ENCODE results near the gene TENM3. TPM values are rescaled to one million over a fixed set of nuclear protein-coding genes. Genes with fewer than 3 reads are reported as not detected.

TENM3 gene
- total and polyA plus RNA-seq, 7 experiments from 2014 or later = not detected

- peaks cover 0 to 5% (median 0%) of the 10 kb centered on the region in 11 donors for H3K9me3 Mint-ChIP-seq
- Histone ChIP-seq H3K27me3 (ENCODE audit: control insufficient read depth in 2 of 2, insufficient read depth in 2 of 2, low read length in 2 of 2) (no peaks in the 10 kb centered on the region), H3K9me3 (ENCODE audit: control insufficient read depth in 2 of 3, low read length in 3 of 3) (no peaks in the 10 kb centered on the region), H3K36me3 (ENCODE audit: control insufficient read depth in 2 of 3, insufficient read depth in 3 of 3, low read length in 3 of 3) (no peaks in the 10 kb centered on the region), H3K27ac (ENCODE audit: low read depth, low read length) (no peak overlapping the region), H3K4me3 (ENCODE audit: low read length) (no peak overlapping the region), H3K4me1 (ENCODE audit: control insufficient read depth in 2 of 2, insufficient read depth in 2 of 2, low read length in 2 of 2) (no peaks in the 10 kb centered on the region)
- H3K27me3 Mint-ChIP-seq = peaks cover 0 to 17% (median 2%) of the 10 kb centered on the region in 5 donors
- ATAC-seq (no peak), DNase-seq (no peak)
- no peaks in the 10 kb centered on the region for H3K4me1 Mint-ChIP-seq
- intact Hi-C loops (cut with micrococcal nuclease) = no loop called here
- ChIA-PET POLR2A (no interaction called here), CTCF (no interaction called here)
- no peak overlapping the region for H3K27ac Mint-ChIP-seq
- no peaks in the 10 kb centered on the region for H3K36me3 Mint-ChIP-seq
- no peak overlapping the region for H3K4me3 Mint-ChIP-seq
Measured at GRCh38 chr4:182206266-182206665, 36.9 kb upstream of the TENM3 start.

- Histone ChIP-seq H3K4me3 (ENCODE audit: low read length) (no peak overlapping the region), H3K9me3 (ENCODE audit: control insufficient read depth in 2 of 3, low read length in 3 of 3) (no peaks in the 10 kb centered on the region), H3K27me3 (ENCODE audit: control insufficient read depth in 2 of 2, insufficient read depth in 2 of 2, low read length in 2 of 2) (no peaks in the 10 kb centered on the region), H3K36me3 (ENCODE audit: control insufficient read depth in 2 of 3, insufficient read depth in 3 of 3, low read length in 3 of 3) (no peaks in the 10 kb centered on the region), H3K4me1 (ENCODE audit: control insufficient read depth in 2 of 2, insufficient read depth in 2 of 2, low read length in 2 of 2) (no peaks in the 10 kb centered on the region), H3K27ac (ENCODE audit: low read depth, low read length) (no peak overlapping the region)
- H3K4me3 Mint-ChIP-seq = no peak overlapping the region
- ChIA-PET CTCF (no interaction called here), POLR2A (no interaction called here)
- no peaks in the 10 kb centered on the region for H3K4me1 Mint-ChIP-seq
- intact Hi-C loops (cut with micrococcal nuclease) = no loop called here
- H3K36me3 Mint-ChIP-seq = no peaks in the 10 kb centered on the region
- H3K27ac Mint-ChIP-seq = no peak overlapping the region
- peaks cover 0 to 5% (median 0%) of the 10 kb centered on the region in 11 donors for H3K9me3 Mint-ChIP-seq
- DNase-seq (no peak), ATAC-seq (no peak)
- H3K27me3 Mint-ChIP-seq = peaks cover 0 to 17% (median 0%) of the 10 kb centered on the region in 5 donors
Measured at GRCh38 chr4:182206916-182207315, 36.3 kb upstream of the TENM3 start.

- Mint-ChIP-seq H3K27me3 (peaks cover 0 to 13% (median 0%) of the 10 kb centered on the region in 5 donors), H3K36me3 (no peaks in the 10 kb centered on the region), H3K9me3 (peaks cover 0 to 5% (median 0%) of the 10 kb centered on the region in 11 donors), H3K4me1 (no peaks in the 10 kb centered on the region), H3K4me3 (no peak overlapping the region), H3K27ac (no peak overlapping the region)
- H3K36me3 ChIP-seq (ENCODE audit: control insufficient read depth in 2 of 3, insufficient read depth in 3 of 3, low read length in 3 of 3) = no peaks in the 10 kb centered on the region
- H3K27me3 ChIP-seq (ENCODE audit: control insufficient read depth in 2 of 2, insufficient read depth in 2 of 2, low read length in 2 of 2) = no peaks in the 10 kb centered on the region
- no peak overlapping the region for H3K4me3 ChIP-seq (ENCODE audit: low read length)
- DNase-seq (no peak), ATAC-seq (no peak)
- no peaks in the 10 kb centered on the region for H3K4me1 ChIP-seq (ENCODE audit: control insufficient read depth in 2 of 2, insufficient read depth in 2 of 2, low read length in 2 of 2)
- no peaks in the 10 kb centered on the region for H3K9me3 ChIP-seq (ENCODE audit: control insufficient read depth in 2 of 3, low read length in 3 of 3)
- H3K27ac ChIP-seq (ENCODE audit: low read depth, low read length) = no peak overlapping the region
- intact Hi-C loops (cut with micrococcal nuclease) = no loop called here
- CTCF ChIA-PET = no interaction called here
- POLR2A ChIA-PET = no interaction called here
Measured at GRCh38 chr4:182207830-182208396, 35.3 kb upstream of the TENM3 start.

GRCh38 chr4:182208526-182209050 lies 34.6 kb upstream of the TENM3 start:
- ATAC-seq (no peak), DNase-seq (no peak)
- Mint-ChIP-seq H3K9me3 (peaks cover 0 to 5% (median 0%) of the 10 kb centered on the region in 11 donors), H3K36me3 (no peaks in the 10 kb centered on the region), H3K27me3 (peaks cover 0 to 13% (median 0%) of the 10 kb centered on the region in 5 donors), H3K4me1 (no peaks in the 10 kb centered on the region), H3K4me3 (no peak overlapping the region), H3K27ac (no peak overlapping the region)
- H3K9me3 ChIP-seq (ENCODE audit: control insufficient read depth in 2 of 3, low read length in 3 of 3) = no peaks in the 10 kb centered on the region
- CTCF ChIA-PET = no interaction called here
- no peak overlapping the region for H3K4me3 ChIP-seq (ENCODE audit: low read length)
- intact Hi-C loops (cut with micrococcal nuclease) = no loop called here
- H3K27ac ChIP-seq (ENCODE audit: low read depth, low read length) = no peak overlapping the region
- POLR2A ChIA-PET = no interaction called here
- H3K27me3 ChIP-seq (ENCODE audit: control insufficient read depth in 2 of 2, insufficient read depth in 2 of 2, low read length in 2 of 2) = no peaks in the 10 kb centered on the region
- no peaks in the 10 kb centered on the region for H3K4me1 ChIP-seq (ENCODE audit: control insufficient read depth in 2 of 2, insufficient read depth in 2 of 2, low read length in 2 of 2)
- no peaks in the 10 kb centered on the region for H3K36me3 ChIP-seq (ENCODE audit: control insufficient read depth in 2 of 3, insufficient read depth in 3 of 3, low read length in 3 of 3)

GRCh38 chr4:182212211-182212761 lies 30.9 kb upstream of the TENM3 start:
- Histone ChIP-seq H3K27me3 (ENCODE audit: control insufficient read depth in 2 of 2, insufficient read depth in 2 of 2, low read length in 2 of 2) (no peaks in the 10 kb centered on the region), H3K4me1 (ENCODE audit: control insufficient read depth in 2 of 2, insufficient read depth in 2 of 2, low read length in 2 of 2) (no peaks in the 10 kb centered on the region), H3K9me3 (ENCODE audit: control insufficient read depth in 2 of 3, low read length in 3 of 3) (no peaks in the 10 kb centered on the region), H3K27ac (ENCODE audit: low read depth, low read length) (no peak overlapping the region), H3K36me3 (ENCODE audit: control insufficient read depth in 2 of 3, insufficient read depth in 3 of 3, low read length in 3 of 3) (no peaks in the 10 kb centered on the region), H3K4me3 (ENCODE audit: low read length) (no peak overlapping the region)
- ATAC-seq (no peak), DNase-seq (no peak)
- Mint-ChIP-seq H3K36me3 (no peaks in the 10 kb centered on the region), H3K27me3 (peaks cover 0 to 7% (median 0%) of the 10 kb centered on the region in 5 donors), H3K4me1 (no peaks in the 10 kb centered on the region), H3K4me3 (no peak overlapping the region), H3K27ac (no peak overlapping the region), H3K9me3 (peaks cover 0 to 8% (median 0%) of the 10 kb centered on the region in 11 donors)
- CTCF ChIA-PET = no interaction called here
- POLR2A ChIA-PET = no interaction called here
- intact Hi-C loops (cut with micrococcal nuclease) = no loop called here

GRCh38 chr4:182213004-182213403 lies 30.2 kb upstream of the TENM3 start:
- H3K4me3 Mint-ChIP-seq = no peak overlapping the region
- ATAC-seq (no peak), DNase-seq (no peak)
- H3K36me3 ChIP-seq (ENCODE audit: control insufficient read depth in 2 of 3, insufficient read depth in 3 of 3, low read length in 3 of 3) = no peaks in the 10 kb centered on the region
- no peak overlapping the region for H3K4me3 ChIP-seq (ENCODE audit: low read length)
- CTCF ChIA-PET = no interaction called here
- peaks cover 0 to 8% (median 0%) of the 10 kb centered on the region in 11 donors for H3K9me3 Mint-ChIP-seq
- H3K27me3 Mint-ChIP-seq = peaks cover 0 to 7% (median 0%) of the 10 kb centered on the region in 5 donors
- no peak overlapping the region for H3K27ac ChIP-seq (ENCODE audit: low read depth, low read length)
- POLR2A ChIA-PET = no interaction called here
- no peaks in the 10 kb centered on the region for H3K36me3 Mint-ChIP-seq
- H3K4me1 ChIP-seq (ENCODE audit: control insufficient read depth in 2 of 2, insufficient read depth in 2 of 2, low read length in 2 of 2) = no peaks in the 10 kb centered on the region
- H3K27me3 ChIP-seq (ENCODE audit: control insufficient read depth in 2 of 2, insufficient read depth in 2 of 2, low read length in 2 of 2) = no peaks in the 10 kb centered on the region
- no peaks in the 10 kb centered on the region for H3K9me3 ChIP-seq (ENCODE audit: control insufficient read depth in 2 of 3, low read length in 3 of 3)
- intact Hi-C loops (cut with micrococcal nuclease) = no loop called here
- H3K27ac Mint-ChIP-seq = no peak overlapping the region
- H3K4me1 Mint-ChIP-seq = no peaks in the 10 kb centered on the region

GRCh38 chr4:182215148-182215547 lies 28.1 kb upstream of the TENM3 start:
- H3K4me1 ChIP-seq (ENCODE audit: control insufficient read depth in 2 of 2, insufficient read depth in 2 of 2, low read length in 2 of 2) = no peaks in the 10 kb centered on the region
- H3K36me3 Mint-ChIP-seq = no peaks in the 10 kb centered on the region
- peaks cover 0 to 11% (median 0%) of the 10 kb centered on the region in 5 donors for H3K27me3 Mint-ChIP-seq
- ChIA-PET CTCF (no interaction called here), POLR2A (no interaction called here)
- H3K27me3 ChIP-seq (ENCODE audit: control insufficient read depth in 2 of 2, insufficient read depth in 2 of 2, low read length in 2 of 2) = no peaks in the 10 kb centered on the region
- DNase-seq = no peak
- H3K27ac Mint-ChIP-seq = no peak overlapping the region
- intact Hi-C loops (cut with micrococcal nuclease) = no loop called here
- no peak for ATAC-seq
- H3K36me3 ChIP-seq (ENCODE audit: control insufficient read depth in 2 of 3, insufficient read depth in 3 of 3, low read length in 3 of 3) = no peaks in the 10 kb centered on the region
- H3K4me3 ChIP-seq (ENCODE audit: low read length) = no peak overlapping the region
- no peaks in the 10 kb centered on the region for H3K4me1 Mint-ChIP-seq
- H3K27ac ChIP-seq (ENCODE audit: low read depth, low read length) = no peak overlapping the region
- no peak overlapping the region for H3K4me3 Mint-ChIP-seq
- H3K9me3 Mint-ChIP-seq = peaks cover 0 to 5% (median 0%) of the 10 kb centered on the region in 11 donors
- no peaks in the 10 kb centered on the region for H3K9me3 ChIP-seq (ENCODE audit: control insufficient read depth in 2 of 3, low read length in 3 of 3)
